Skeletal muscle tissue (tissue), 4 donors: ENCODE results near the gene H6PD. TPM values are rescaled to one million over a fixed set of nuclear protein-coding genes. Genes with fewer than 3 reads are reported as not detected.

Experiments
- H3K27ac ChIP-seq: one replicate; pipeline ENCODE4 v1.7.0; 2013; ENCODE audit warnings: mild to moderate bottlenecking, low read depth, low read length, inconsistent platforms
- H3K27me3 ChIP-seq, 3 donors: one replicate each; pipeline ENCODE4 v1.7.0; 2013; ENCODE audit warnings: low read length in 3 of 3; ENCODE audit not compliant: control insufficient read depth in 3 of 3, insufficient read depth in 3 of 3
- H3K36me3 ChIP-seq, 3 donors: one replicate each; pipeline ENCODE4 v1.7.0; 2013; ENCODE audit warnings: low read length in 3 of 3; ENCODE audit not compliant: control insufficient read depth in 3 of 3, insufficient read depth in 3 of 3
- H3K4me1 ChIP-seq, 3 donors: one replicate each; pipeline ENCODE4 v1.7.0; 2013; ENCODE audit warnings: low read length in 3 of 3, mild to moderate bottlenecking in 3 of 3; ENCODE audit not compliant: control insufficient read depth in 3 of 3, insufficient read depth in 3 of 3
- H3K4me3 ChIP-seq, 3 donors: one replicate each; pipeline ENCODE4 v1.7.0; 2013; ENCODE audit warnings: low read length in 3 of 3
- H3K9ac ChIP-seq, 3 donors: one replicate each; pipeline ENCODE4 v1.7.0; 2013; ENCODE audit warnings: low read length in 3 of 3, mild to moderate bottlenecking in 3 of 3, moderate library complexity in 2 of 3, low read depth in 1 of 3
- H3K9me3 ChIP-seq, 3 donors: one replicate each; pipeline ENCODE4 v1.7.0; 2013; ENCODE audit warnings: low read length in 3 of 3; ENCODE audit not compliant: control insufficient read depth in 3 of 3
- total RNA-seq: library from RNA; depleted of rRNA; stranded (reverse); fragments of >200 nt; gene quantifications from one replicate; pipeline ENCODE4 v1.2.3, GENCODE V29; 2014
- donor health status: Osteomylitis.

The H6PD gene
- total RNA-seq, 1 donor from 2014 or later, result 24.5 TPM

DNA sequence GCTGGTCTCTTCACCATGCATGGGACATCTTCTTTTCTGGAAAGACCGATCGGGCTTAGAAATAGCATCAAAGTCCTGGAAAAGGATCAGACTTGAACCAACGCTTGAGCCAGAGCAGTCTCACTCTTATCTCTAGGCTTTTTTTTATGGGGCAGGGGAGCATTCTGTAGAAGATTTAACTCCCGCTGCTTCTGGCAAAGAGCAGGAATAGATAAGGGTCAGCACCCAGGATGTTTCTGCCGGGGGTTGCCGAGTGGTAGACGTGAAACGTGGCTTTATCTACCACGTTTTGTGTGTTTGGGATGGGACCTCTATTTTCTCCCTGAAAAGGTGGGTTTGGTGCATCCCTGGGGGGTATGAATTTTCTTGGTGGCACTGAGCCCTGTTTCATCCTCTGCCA is 76.9 kb downstream of the H6PD start:
- no peak overlapping the region for H3K4me3 ChIP-seq
- H3K9ac ChIP-seq, result no peak overlapping the region
- H3K27ac ChIP-seq, result no peak overlapping the region
- H3K36me3 ChIP-seq, result no peaks in the 10 kb centered on the region
- H3K4me1 ChIP-seq, result peaks cover 9 to 20% (median 14%) of the 10 kb centered on the region in 3 donors
- H3K27me3 ChIP-seq, result no peaks in the 10 kb centered on the region
- no peaks in the 10 kb centered on the region for H3K9me3 ChIP-seq

DNA sequence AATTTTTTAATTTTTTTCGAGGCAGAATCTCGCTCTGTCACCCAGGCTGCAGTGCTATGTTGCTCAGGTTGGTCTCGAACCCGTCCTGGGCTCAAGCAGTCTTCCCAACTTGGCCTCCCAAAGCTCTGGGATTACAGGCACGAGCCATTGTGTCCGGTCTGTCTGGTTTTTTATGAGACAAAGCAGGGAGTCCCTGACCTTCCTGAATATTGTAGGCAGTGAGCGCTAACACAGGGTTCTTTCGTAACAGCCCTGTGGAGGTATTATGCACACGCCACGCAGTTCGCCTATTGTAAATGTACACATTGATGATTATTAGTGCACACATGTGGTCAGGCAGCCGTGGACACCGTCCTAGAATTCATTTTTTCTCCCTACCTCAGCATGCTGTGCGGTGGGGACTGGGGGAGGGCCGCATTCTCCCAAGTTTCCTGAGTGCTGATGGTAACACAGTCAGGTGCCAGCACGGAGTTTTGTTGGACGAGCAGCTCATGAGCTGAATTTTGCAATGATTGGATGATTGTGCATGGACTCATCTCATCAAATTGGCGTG is 77.7 kb downstream of the H6PD start:
- H3K9me3 ChIP-seq, result no peaks in the 10 kb centered on the region
- H3K9ac ChIP-seq, result no peak overlapping the region
- H3K36me3 ChIP-seq, result no peaks in the 10 kb centered on the region
- H3K27ac ChIP-seq, result no peak overlapping the region
- H3K4me1 ChIP-seq, result peaks cover 9 to 22% (median 16%) of the 10 kb centered on the region in 3 donors
- H3K4me3 ChIP-seq, result no peak overlapping the region
- no peaks in the 10 kb centered on the region for H3K27me3 ChIP-seq

DNA sequence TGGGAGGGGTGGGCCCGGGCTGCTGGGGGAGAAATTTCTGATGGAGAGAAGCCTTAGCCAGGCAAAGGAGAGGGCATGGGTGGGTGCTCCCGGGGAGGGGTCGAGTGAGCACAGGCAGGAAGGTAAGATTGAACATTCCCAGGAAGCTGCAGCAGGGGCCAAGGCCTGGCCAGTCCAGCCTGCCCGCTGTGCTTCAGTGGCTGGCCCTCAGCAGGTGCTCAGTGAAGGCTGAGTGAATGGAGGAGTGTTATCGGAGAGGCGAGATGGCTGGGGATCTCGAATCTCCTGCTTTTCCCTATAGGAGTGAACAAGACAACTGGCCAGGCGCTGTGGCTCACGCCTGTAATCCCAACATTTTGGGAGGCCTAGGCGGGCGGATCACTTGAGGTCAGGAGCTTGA is 79.0 kb downstream of the H6PD start:
- H3K27ac ChIP-seq, result no peak overlapping the region
- peaks cover 19 to 26% (median 25%) of the 10 kb centered on the region in 3 donors for H3K4me1 ChIP-seq
- no peak overlapping the region for H3K4me3 ChIP-seq
- peaks cover 0 to under 1% (median 0%) of the 10 kb centered on the region in 3 donors for H3K36me3 ChIP-seq
- no peak overlapping the region for H3K9ac ChIP-seq
- no peaks in the 10 kb centered on the region for H3K27me3 ChIP-seq
- no peaks in the 10 kb centered on the region for H3K9me3 ChIP-seq

DNA sequence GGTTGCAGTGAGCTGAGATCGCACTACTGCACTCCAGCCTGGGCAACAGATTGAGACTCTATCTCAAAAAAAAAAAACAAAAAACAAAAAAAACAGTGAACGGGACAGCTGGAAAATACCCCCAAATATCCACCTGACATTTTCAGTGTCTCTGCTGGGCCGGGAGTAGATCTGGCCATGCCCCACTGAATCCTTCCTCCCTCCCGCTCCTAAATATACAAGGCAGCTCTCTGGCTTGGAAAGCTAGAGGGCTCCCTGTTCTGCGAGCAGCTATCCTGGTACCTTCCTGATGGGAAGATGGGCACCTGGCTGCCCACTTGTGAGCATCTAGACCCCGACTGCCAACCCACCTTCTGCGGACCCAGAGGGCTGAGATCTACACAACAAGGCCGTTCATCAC is 79.5 kb downstream of the H6PD start:
- H3K9ac ChIP-seq, result no peak overlapping the region
- H3K4me3 ChIP-seq, result no peak overlapping the region
- no peaks in the 10 kb centered on the region for H3K27me3 ChIP-seq
- peaks cover 19 to 28% (median 25%) of the 10 kb centered on the region in 3 donors for H3K4me1 ChIP-seq
- H3K36me3 ChIP-seq, result peaks cover 0 to 2% (median 0%) of the 10 kb centered on the region in 3 donors
- no peaks in the 10 kb centered on the region for H3K9me3 ChIP-seq
- no peak overlapping the region for H3K27ac ChIP-seq

DNA sequence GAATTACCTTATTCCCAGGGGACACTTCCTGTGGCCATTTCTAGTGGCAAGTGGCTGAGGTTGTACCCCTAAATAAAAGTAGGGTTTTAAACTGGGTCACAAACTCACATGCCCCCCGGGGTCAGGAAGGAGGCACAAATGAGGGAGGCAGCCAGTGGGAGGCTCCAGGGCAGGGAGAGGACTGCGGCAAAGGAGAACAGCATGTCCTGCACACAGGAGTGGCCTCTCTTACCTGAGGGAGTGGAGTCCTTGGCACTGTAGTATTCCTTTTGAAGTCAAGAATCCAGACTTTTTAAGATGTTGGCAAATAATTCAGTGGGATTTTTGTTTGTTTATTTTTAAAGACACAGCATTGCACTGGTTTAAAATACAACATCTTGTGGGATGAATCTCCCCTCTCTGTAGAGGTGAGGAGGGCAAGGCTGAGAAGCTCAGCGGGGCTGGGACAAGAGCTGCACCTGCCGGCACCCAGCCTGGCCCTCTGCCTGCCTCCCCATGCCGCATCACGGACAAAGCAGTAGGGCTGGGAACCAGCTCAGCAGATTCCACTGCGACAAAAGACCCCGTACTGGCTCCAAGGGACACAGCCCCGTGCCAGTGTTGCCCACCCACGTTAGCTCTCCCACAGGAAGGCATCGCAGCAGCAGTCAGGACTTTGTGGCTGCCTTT is 80.3 kb downstream of the H6PD start:
- H3K27me3 ChIP-seq, result no peaks in the 10 kb centered on the region

DNA sequence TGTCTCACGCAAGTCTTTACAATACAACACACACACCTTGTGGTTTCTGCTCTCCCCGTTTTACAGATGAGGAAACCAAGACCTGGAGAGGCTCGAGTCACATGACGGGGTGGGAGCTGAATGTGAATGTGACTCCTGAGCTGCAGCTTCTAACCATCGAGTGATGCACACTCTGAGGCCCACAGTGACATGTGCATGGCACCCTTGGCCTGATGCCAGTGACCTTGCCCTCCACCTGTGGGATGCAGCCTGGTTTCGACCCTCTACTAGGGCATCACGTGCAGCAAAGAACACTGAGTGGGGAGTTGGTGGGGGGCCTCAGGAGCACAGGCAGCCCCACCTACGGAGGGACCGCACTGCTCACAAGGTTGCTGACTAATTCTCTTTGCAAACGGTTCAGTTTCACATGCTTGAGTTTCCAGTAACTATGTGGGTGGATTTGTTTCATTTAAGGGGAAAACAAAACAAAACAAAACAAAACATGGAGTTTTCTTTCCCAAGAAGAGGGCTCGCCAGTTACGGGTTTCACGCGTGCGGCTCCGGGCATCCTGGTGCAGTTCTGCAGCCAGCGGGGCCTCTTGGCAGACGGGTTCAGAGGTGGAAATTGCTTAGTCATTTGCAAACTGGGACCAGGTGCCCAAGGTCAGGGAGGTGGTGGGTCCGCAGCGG is 81.0 kb downstream of the H6PD start:
- peak overlapping the region in 1 of 3 donors; percentile 35 for H3K4me3 ChIP-seq
- H3K9me3 ChIP-seq, result no peaks in the 10 kb centered on the region
- H3K27ac ChIP-seq, result no peak overlapping the region
- no peaks in the 10 kb centered on the region for H3K27me3 ChIP-seq
- peaks cover 0 to 2% (median 0%) of the 10 kb centered on the region in 3 donors for H3K36me3 ChIP-seq
- H3K9ac ChIP-seq, result peak overlapping the region in 1 of 3 donors; percentile 57
- peaks cover 22 to 41% (median 28%) of the 10 kb centered on the region in 3 donors for H3K4me1 ChIP-seq

More for the DNA sequence above, 80.3 kb downstream of the H6PD start:
- peaks cover 0 to 2% (median 0%) of the 10 kb centered on the region in 3 donors for H3K36me3 ChIP-seq
- peaks cover 22 to 34% (median 25%) of the 10 kb centered on the region in 3 donors for H3K4me1 ChIP-seq
- H3K27ac ChIP-seq, result no peak overlapping the region
- no peak overlapping the region for H3K9ac ChIP-seq
- H3K9me3 ChIP-seq, result no peaks in the 10 kb centered on the region
- H3K4me3 ChIP-seq, result no peak overlapping the region

DNA sequence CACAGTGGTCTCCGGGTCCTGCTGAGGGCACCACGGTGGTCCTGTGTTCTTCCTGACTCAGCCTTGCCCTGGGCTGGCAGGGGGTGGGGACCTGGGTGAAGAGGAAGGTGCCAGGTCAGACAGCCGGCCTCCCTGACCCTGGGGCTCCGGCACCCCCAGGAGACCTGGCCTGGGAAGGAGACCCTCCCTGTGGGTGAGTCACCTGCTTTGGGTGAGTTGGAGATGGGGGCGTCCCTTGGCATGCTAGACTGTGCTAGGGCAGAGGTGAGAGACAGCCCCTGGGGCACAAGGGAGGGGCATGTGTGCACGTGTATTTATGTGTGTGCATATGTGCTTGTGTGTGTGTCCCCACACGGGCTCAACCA is 81.5 kb downstream of the H6PD start:
- peak overlapping the region in 1 of 3 donors; percentile 57 for H3K9ac ChIP-seq
- peaks cover 0 to 2% (median 0%) of the 10 kb centered on the region in 3 donors for H3K36me3 ChIP-seq
- no peaks in the 10 kb centered on the region for H3K27me3 ChIP-seq
- peaks cover 22 to 43% (median 28%) of the 10 kb centered on the region in 3 donors for H3K4me1 ChIP-seq
- H3K9me3 ChIP-seq, result no peaks in the 10 kb centered on the region
- H3K27ac ChIP-seq, result no peak overlapping the region
- peak overlapping the region in 1 of 3 donors; percentile 35 for H3K4me3 ChIP-seq

DNA sequence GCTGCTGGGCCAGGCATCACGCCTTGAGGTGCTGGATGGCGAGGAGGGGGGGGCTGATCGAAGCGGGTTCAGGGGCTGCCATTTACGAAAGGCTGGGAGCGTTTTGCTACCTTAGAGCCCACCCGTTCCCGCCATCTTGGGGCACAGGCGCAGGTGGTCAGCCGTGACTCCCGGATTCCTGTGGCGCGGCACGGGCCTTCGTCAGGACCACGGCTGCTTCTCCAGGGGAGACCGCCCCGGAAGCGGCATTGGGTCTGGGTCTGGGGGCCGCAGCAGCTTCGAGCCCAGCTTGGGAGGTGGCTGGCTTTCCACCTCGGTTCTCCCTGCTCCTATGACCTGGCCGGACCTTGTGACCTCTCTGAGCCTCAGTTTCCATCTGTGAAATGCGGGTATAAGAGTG is 81.9 kb downstream of the H6PD start:
- peaks cover 22 to 47% (median 31%) of the 10 kb centered on the region in 3 donors for H3K4me1 ChIP-seq
- H3K9me3 ChIP-seq, result no peaks in the 10 kb centered on the region
- no peak overlapping the region for H3K9ac ChIP-seq
- H3K4me3 ChIP-seq, result no peak overlapping the region
- peaks cover 0 to 2% (median 0%) of the 10 kb centered on the region in 3 donors for H3K36me3 ChIP-seq
- no peaks in the 10 kb centered on the region for H3K27me3 ChIP-seq
- H3K27ac ChIP-seq, result no peak overlapping the region

DNA sequence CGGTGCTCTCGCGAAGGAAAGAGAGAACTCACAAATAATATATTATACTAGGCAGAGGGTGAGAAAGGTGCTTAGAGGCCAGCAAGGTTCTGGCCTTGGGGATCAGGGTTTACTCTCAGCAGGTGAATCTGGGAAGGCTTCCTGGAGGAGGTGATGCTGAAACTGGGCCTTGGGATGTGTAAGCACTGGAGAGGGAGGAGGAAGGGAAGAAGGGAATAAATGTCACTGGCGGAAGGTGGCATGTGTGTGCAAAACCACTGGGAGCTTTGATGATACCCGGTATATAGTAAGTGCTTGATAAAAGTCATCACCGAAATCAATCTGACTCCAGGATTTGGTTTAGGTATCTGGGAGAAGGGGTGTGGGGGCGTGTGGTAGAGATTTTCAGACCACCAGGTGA is 82.5 kb downstream of the H6PD start:
- Histone ChIP-seq H3K36me3 (peaks cover 0 to 2% (median 0%) of the 10 kb centered on the region in 3 donors), H3K4me1 (peaks cover 22 to 51% (median 33%) of the 10 kb centered on the region in 3 donors), H3K4me3 (no peak overlapping the region), H3K9me3 (no peaks in the 10 kb centered on the region), H3K27me3 (no peaks in the 10 kb centered on the region), H3K9ac (no peak overlapping the region), H3K27ac (no peak overlapping the region)
